ENCODE results near the gene SLC7A1. TPM values are rescaled to one million over a fixed set of nuclear protein-coding genes. Genes with fewer than 3 reads are reported as not detected.

SLC7A1 gene
- total and polyA plus RNA-seq, 4 donors = 6.6 to 53.8 (median 10.5) TPM

- DNase-seq (no peak), ATAC-seq (ENCODE audit: insufficient read depth, low FRiP score) (no peak)
- Histone ChIP-seq H3K36me3 (ENCODE audit: control insufficient read depth in 4 of 4, insufficient read depth in 4 of 4, low read length in 4 of 4) (peaks cover 0 to 2% (median 0%) of the 10 kb centered on the region in 4 donors), H3K4me3 (no peak overlapping the region), H3K27ac (ENCODE audit: low read depth in 1 of 2, low read length in 1 of 2) (no peak overlapping the region), H3K27me3 (ENCODE audit: control insufficient read depth in 3 of 3, insufficient read depth in 3 of 3, low read length in 2 of 3) (no peaks in the 10 kb centered on the region), H3K4me1 (ENCODE audit: control insufficient read depth in 5 of 5, insufficient read depth in 5 of 5, low read length in 5 of 5) (peaks cover 0 to 10% (median 0%) of the 10 kb centered on the region in 5 donors), H3K9ac (ENCODE audit: insufficient read depth in 1 of 2, low read length in 2 of 2) (no peak overlapping the region), H3K9me3 (ENCODE audit: control insufficient read depth in 4 of 4, insufficient read depth in 3 of 4, low read length in 3 of 4) (no peaks in the 10 kb centered on the region)
- WGBS, 2 donors = 75 to 85% methylated on average over 5 of the region's 5 CpGs
- TF ChIP-seq CTCF (IDR thresholded peaks at IDR 0.05; ENCODE audit: control extremely low read depth, extremely low read depth) = no peak
Measured at GRCh38 chr13:29540799-29541198, 54.7 kb downstream of the SLC7A1 start.

- Histone ChIP-seq H3K9me3 (ENCODE audit: control insufficient read depth in 4 of 4, insufficient read depth in 3 of 4, low read length in 3 of 4) (no peaks in the 10 kb centered on the region), H3K27me3 (ENCODE audit: control insufficient read depth in 3 of 3, insufficient read depth in 3 of 3, low read length in 2 of 3) (no peaks in the 10 kb centered on the region), H3K27ac (ENCODE audit: low read depth in 1 of 2, low read length in 1 of 2) (no peak overlapping the region), H3K4me3 (no peak overlapping the region), H3K4me1 (ENCODE audit: control insufficient read depth in 5 of 5, insufficient read depth in 5 of 5, low read length in 5 of 5) (peaks cover 0 to 10% (median 0%) of the 10 kb centered on the region in 5 donors), H3K9ac (ENCODE audit: insufficient read depth in 1 of 2, low read length in 2 of 2) (no peak overlapping the region), H3K36me3 (ENCODE audit: control insufficient read depth in 4 of 4, insufficient read depth in 4 of 4, low read length in 4 of 4) (peaks cover 0 to 5% (median 0%) of the 10 kb centered on the region in 4 donors)
- 90 to 97% methylated on average over 5 of the region's 5 CpGs for WGBS, 2 donors
- ATAC-seq (ENCODE audit: insufficient read depth, low FRiP score) = no peak
- no peak for DNase-seq
- no peak for TF ChIP-seq CTCF (IDR thresholded peaks at IDR 0.05; ENCODE audit: control extremely low read depth, extremely low read depth)
Measured at GRCh38 chr13:29540334-29540733, 55.2 kb downstream of the SLC7A1 start.

- H3K27me3 ChIP-seq (ENCODE audit: control insufficient read depth in 3 of 3, insufficient read depth in 3 of 3, low read length in 2 of 3) = no peaks in the 10 kb centered on the region
- peaks cover 0 to 10% (median 0%) of the 10 kb centered on the region in 5 donors for H3K4me1 ChIP-seq (ENCODE audit: control insufficient read depth in 5 of 5, insufficient read depth in 5 of 5, low read length in 5 of 5)
- H3K9me3 ChIP-seq (ENCODE audit: control insufficient read depth in 4 of 4, insufficient read depth in 3 of 4, low read length in 3 of 4) = no peaks in the 10 kb centered on the region
- no peak overlapping the region for H3K27ac ChIP-seq (ENCODE audit: low read depth in 1 of 2, low read length in 1 of 2)
- peaks cover 0 to 5% (median 0%) of the 10 kb centered on the region in 4 donors for H3K36me3 ChIP-seq (ENCODE audit: control insufficient read depth in 4 of 4, insufficient read depth in 4 of 4, low read length in 4 of 4)
- DNase-seq = peak in 2 of 3 donors; percentile 40 to 47
- 84 to 92% methylated on average over 2 of the region's 2 CpGs for WGBS, 2 donors
- no peak overlapping the region for H3K4me3 ChIP-seq
- no peak for TF ChIP-seq CTCF (IDR thresholded peaks at IDR 0.05; ENCODE audit: control extremely low read depth, extremely low read depth)
- ATAC-seq (ENCODE audit: insufficient read depth, low FRiP score) = no peak
- no peak overlapping the region for H3K9ac ChIP-seq (ENCODE audit: insufficient read depth in 1 of 2, low read length in 2 of 2)
Measured at GRCh38 chr13:29539856-29540255, 55.6 kb downstream of the SLC7A1 start.

- Histone ChIP-seq H3K27ac (ENCODE audit: low read depth in 1 of 2, low read length in 1 of 2) (no peak overlapping the region), H3K27me3 (ENCODE audit: control insufficient read depth in 3 of 3, insufficient read depth in 3 of 3, low read length in 2 of 3) (no peaks in the 10 kb centered on the region), H3K36me3 (ENCODE audit: control insufficient read depth in 4 of 4, insufficient read depth in 4 of 4, low read length in 4 of 4) (peaks cover 0 to 7% (median 0%) of the 10 kb centered on the region in 4 donors), H3K9ac (ENCODE audit: insufficient read depth in 1 of 2, low read length in 2 of 2) (no peak overlapping the region), H3K9me3 (ENCODE audit: control insufficient read depth in 4 of 4, insufficient read depth in 3 of 4, low read length in 3 of 4) (no peaks in the 10 kb centered on the region), H3K4me3 (no peak overlapping the region), H3K4me1 (ENCODE audit: control insufficient read depth in 5 of 5, insufficient read depth in 5 of 5, low read length in 5 of 5) (peaks cover 0 to 10% (median 0%) of the 10 kb centered on the region in 5 donors)
- WGBS, 2 donors = 71 to 81% methylated on average over 6 of the region's 6 CpGs
- ATAC-seq (ENCODE audit: insufficient read depth, low FRiP score) = no peak
- TF ChIP-seq CTCF (IDR thresholded peaks at IDR 0.05; ENCODE audit: control extremely low read depth, extremely low read depth) = no peak
- peak in 2 of 3 donors; percentile 50 to 84 for DNase-seq
Measured at GRCh38 chr13:29538652-29539040, 56.8 kb downstream of the SLC7A1 start.

Measured in lung (tissue), 12 donors.